ENCODE results near the gene SLC19A1.

Gene SLC19A1

DNA sequence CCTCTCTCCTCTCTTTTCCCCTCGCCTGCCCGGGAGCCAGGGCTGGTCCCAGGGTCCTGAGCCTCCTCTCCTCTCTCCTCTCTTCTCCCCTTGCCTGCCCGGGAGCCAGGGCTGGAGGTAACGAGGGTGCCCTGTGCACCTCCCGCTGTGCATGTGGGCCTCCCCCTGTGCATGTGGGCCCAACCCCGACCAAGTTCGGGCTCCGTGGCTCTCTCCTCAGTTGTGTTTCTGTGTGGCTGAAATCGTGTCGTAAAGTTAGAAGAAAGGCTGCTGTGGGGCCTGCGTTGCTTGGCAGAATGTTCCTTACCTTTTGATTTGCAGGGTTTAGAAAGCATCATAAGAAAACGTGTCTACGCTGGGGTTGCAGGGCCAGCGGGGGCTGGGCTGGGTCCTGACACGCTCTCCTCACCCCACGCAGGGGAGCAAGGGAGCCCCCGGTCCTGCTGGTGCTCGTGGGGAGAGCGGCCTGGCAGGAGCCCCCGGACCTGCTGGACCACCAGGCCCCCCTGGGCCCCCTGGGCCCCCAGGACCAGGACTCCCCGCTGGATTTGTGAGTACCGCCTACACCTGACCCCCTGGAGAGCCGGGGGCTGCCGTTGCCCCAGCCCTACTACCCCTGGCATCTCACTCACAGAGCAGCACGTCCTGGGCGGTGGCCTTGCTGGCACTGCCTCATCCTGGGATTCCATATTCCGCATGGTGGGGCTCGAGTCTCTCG is 55.6 kb downstream of the SLC19A1 start:
- TF ChIP-seq, protein P1, sequence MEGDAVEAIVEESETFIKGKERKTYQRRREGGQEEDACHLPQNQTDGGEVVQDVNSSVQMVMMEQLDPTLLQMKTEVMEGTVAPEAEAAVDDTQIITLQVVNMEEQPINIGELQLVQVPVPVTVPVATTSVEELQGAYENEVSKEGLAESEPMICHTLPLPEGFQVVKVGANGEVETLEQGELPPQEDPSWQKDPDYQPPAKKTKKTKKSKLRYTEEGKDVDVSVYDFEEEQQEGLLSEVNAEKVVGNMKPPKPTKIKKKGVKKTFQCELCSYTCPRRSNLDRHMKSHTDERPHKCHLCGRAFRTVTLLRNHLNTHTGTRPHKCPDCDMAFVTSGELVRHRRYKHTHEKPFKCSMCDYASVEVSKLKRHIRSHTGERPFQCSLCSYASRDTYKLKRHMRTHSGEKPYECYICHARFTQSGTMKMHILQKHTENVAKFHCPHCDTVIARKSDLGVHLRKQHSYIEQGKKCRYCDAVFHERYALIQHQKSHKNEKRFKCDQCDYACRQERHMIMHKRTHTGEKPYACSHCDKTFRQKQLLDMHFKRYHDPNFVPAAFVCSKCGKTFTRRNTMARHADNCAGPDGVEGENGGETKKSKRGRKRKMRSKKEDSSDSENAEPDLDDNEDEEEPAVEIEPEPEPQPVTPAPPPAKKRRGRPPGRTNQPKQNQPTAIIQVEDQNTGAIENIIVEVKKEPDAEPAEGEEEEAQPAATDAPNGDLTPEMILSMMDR (IDR thresholded peaks at IDR 0.05; ENCODE audit: insufficient read depth, low read length), result no peak
- TF ChIP-seq GABPA (IDR thresholded peaks at IDR 0.05; ENCODE audit: low read depth) (no peak), SPI1 (IDR thresholded peaks at IDR 0.05; ENCODE audit: borderline replicate concordance, low read depth) (no peak), POLR2AphosphoS5 (IDR thresholded peaks at IDR 0.05; ENCODE audit: low read depth) (no peak)
- TF ChIP-seq, protein P2, sequence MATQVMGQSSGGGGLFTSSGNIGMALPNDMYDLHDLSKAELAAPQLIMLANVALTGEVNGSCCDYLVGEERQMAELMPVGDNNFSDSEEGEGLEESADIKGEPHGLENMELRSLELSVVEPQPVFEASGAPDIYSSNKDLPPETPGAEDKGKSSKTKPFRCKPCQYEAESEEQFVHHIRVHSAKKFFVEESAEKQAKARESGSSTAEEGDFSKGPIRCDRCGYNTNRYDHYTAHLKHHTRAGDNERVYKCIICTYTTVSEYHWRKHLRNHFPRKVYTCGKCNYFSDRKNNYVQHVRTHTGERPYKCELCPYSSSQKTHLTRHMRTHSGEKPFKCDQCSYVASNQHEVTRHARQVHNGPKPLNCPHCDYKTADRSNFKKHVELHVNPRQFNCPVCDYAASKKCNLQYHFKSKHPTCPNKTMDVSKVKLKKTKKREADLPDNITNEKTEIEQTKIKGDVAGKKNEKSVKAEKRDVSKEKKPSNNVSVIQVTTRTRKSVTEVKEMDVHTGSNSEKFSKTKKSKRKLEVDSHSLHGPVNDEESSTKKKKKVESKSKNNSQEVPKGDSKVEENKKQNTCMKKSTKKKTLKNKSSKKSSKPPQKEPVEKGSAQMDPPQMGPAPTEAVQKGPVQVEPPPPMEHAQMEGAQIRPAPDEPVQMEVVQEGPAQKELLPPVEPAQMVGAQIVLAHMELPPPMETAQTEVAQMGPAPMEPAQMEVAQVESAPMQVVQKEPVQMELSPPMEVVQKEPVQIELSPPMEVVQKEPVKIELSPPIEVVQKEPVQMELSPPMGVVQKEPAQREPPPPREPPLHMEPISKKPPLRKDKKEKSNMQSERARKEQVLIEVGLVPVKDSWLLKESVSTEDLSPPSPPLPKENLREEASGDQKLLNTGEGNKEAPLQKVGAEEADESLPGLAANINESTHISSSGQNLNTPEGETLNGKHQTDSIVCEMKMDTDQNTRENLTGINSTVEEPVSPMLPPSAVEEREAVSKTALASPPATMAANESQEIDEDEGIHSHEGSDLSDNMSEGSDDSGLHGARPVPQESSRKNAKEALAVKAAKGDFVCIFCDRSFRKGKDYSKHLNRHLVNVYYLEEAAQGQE (IDR thresholded peaks at IDR 0.05; ENCODE audit: insufficient replicate concordance, low read depth), result no peak
- Histone ChIP-seq H3K27ac (replicated peaks) (no peak overlapping the region), H3K4me3 (replicated peaks; ENCODE audit: insufficient read depth, low read length) (no peak overlapping the region), H3K27me3 (ENCODE audit: insufficient read depth, poor library complexity, severe bottlenecking) (no peaks in the 10 kb centered on the region)
- no peak for DNase-seq (ENCODE audit: low read depth in 1 of 2, low spot score in 1 of 2)

DNA sequence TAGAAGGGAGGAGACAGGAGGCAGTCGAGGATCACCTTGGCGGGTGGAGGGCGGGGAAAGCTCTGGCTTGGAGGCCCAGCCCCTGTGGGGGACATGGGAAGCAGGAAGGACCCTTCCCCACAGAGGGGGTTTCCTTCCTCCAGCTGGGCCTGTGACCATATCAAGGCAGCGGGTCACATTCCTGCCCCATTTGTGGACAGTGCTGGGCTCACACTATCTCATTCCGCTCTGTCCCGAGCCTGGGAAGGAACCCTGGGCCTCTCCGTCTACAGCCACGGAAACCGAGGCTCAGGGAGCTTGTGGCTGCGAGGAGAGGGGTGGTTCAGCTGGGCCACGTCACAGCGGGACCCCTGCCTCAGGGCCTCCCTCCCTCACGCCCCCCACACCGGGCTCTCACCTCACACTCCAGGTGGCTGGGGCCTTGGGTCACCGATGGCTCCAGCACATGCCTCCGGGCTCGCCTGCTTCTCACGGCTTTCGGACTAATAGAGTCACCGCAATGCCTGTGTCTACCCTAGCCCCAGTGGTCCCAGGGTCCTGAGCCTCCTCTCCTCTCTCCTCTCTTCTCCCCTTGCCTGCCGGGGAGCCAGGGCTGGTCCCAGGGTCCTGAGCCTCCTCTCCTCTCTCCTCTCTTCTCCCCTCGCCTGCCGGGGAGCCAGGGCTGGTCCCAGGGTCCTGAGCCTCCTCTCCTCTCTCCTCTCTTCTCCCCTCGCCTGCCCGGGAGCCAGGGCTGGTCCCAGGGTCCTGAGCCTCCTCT is 56.4 kb downstream of the SLC19A1 start:
- no peaks in the 10 kb centered on the region for H3K27me3 ChIP-seq (ENCODE audit: insufficient read depth, poor library complexity, severe bottlenecking)
- no peak overlapping the region for H3K27ac ChIP-seq (replicated peaks)
- no peak for DNase-seq (ENCODE audit: low read depth in 1 of 2, low spot score in 1 of 2)
- no peak overlapping the region for H3K4me3 ChIP-seq (replicated peaks; ENCODE audit: insufficient read depth, low read length)
- TF ChIP-seq GABPA (IDR thresholded peaks at IDR 0.05; ENCODE audit: low read depth) (no peak), SPI1 (IDR thresholded peaks at IDR 0.05; ENCODE audit: borderline replicate concordance, low read depth) (no peak), POLR2AphosphoS5 (IDR thresholded peaks at IDR 0.05; ENCODE audit: low read depth) (no peak)
- TF ChIP-seq, protein P2 (IDR thresholded peaks at IDR 0.05; ENCODE audit: insufficient replicate concordance, low read depth), result no peak
- TF ChIP-seq, protein P1 (IDR thresholded peaks at IDR 0.05; ENCODE audit: insufficient read depth, low read length), result no peak

DNA sequence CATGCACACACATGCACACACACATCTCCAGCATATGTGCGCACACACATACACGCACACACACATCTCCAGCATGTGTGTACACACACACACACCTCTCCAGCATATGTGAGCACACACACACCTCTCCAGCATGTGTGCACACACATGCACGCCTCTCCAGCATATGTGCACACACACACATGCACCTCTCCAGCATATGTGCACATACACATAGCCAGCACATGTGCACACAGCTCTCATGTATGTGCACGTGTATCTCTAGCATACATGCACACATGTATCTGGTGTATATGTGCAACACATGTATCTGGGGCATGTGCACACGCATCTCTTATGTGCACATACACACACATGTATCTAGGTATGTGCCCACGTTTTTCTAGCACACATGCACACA is 57.9 kb downstream of the SLC19A1 start:
- Histone ChIP-seq H3K27ac (replicated peaks) (no peak overlapping the region), H3K4me3 (replicated peaks; ENCODE audit: insufficient read depth, low read length) (no peak overlapping the region), H3K27me3 (ENCODE audit: insufficient read depth, poor library complexity, severe bottlenecking) (no peaks in the 10 kb centered on the region)
- DNase-seq (ENCODE audit: low read depth in 1 of 2, low spot score in 1 of 2), result no peak
- TF ChIP-seq SPI1 (IDR thresholded peaks at IDR 0.05; ENCODE audit: borderline replicate concordance, low read depth), result no peak
- TF ChIP-seq POLR2AphosphoS5 (IDR thresholded peaks at IDR 0.05; ENCODE audit: low read depth), result no peak
- TF ChIP-seq GABPA (IDR thresholded peaks at IDR 0.05; ENCODE audit: low read depth), result no peak
- TF ChIP-seq, protein P1 (IDR thresholded peaks at IDR 0.05; ENCODE audit: insufficient read depth, low read length), result no peak
- TF ChIP-seq, protein P2 (IDR thresholded peaks at IDR 0.05; ENCODE audit: insufficient replicate concordance, low read depth), result no peak

Data from HL-60 (cell line).